Measurements from ENCODE around the gene OR6V1.
A peak's percentile ranks its signal among the peaks of the same experiment; 100 is the strongest.

Gene OR6V1

GRCh38 chr7:143052041-143052440 is at the start of gene OR6V1:
TSS of gene OR6V1 (plus strand) at chr7:143052341. CDS start at chr7:143052341, 0 bp downstream.
- no peak for DNase-seq

DNA sequence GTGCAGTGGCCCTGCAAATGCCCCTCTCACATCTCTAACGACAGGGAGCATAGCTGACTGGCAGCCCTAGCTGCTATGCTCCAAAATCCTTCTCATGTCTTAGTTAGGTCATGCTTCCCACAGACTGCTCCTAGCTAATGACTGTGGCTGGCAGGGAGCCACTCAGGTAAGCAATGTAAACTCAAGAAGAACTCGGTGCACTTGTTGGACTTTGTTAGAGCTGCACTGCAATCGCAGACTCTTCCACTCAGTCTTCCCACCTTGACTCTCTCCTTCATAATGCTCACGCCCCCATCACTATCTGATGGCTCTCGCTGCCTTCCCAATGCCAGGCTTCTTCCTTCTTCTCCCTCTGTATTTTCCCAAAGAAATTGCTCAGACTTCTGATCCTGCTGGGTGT is 49.2 kb upstream of the OR6V1 start:
- DNase-seq: no peak

DNA sequence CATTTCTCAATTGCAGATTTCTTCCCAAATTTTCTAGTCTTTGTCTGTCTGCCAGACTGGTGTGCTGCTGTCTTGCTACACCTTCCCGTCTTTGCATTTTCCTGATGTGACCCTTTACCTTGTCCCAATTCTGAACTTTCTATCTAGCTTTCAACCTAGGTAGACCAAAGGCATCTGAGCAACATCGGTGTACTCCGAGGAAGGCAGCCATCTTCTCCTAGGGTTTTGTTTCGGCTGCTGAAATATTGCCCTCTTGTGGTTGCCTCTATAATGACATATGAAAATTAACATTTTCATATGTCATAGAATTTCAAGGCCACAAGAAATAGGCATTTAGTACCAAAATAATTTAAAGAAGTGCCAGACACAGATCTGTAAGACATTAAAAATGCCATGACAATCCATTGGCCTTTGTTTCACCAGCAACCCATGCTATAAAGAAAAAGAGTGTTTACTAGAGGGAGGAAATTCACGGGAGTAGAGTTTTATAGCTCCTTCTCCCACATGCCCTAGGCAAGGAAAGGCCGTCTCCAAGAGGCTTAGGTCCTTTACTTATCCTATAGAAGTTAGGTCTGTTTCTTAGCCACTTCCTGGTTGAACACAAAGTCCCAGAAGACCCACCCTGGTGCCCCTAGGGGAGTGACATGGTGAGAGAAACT is 48.6 kb upstream of the OR6V1 start:
- peak; percentile 0 for DNase-seq

DNA sequence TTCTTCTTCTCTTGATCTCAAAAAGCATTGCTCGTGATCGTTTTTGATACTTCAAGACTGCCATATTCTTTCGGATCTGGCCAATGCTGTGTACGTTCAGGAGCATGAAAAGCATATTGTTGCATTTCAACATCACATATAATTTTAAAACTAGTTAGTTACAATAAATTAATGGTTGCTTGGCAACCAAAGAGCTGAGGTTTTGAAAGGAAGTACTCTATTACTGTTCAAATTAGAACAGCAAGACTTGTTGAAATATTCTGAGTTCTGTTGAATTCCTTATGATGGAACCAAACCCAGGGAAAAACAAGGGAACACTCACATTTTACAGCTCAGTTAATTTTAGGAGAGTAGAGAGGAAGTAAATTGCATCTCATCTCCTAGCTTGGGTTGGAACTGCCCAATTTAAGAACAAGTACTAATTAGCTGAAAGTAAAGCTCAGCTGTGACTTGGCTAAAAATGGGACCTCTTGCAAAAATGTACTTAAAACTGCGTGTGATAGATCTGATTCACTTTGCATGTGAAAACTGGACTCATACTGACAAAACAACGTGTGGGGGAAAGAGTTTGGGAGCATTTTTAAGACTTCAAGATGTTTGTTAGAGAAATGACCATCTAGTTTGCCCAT is 46.4 kb upstream of the OR6V1 start:
- no peak for DNase-seq

DNA sequence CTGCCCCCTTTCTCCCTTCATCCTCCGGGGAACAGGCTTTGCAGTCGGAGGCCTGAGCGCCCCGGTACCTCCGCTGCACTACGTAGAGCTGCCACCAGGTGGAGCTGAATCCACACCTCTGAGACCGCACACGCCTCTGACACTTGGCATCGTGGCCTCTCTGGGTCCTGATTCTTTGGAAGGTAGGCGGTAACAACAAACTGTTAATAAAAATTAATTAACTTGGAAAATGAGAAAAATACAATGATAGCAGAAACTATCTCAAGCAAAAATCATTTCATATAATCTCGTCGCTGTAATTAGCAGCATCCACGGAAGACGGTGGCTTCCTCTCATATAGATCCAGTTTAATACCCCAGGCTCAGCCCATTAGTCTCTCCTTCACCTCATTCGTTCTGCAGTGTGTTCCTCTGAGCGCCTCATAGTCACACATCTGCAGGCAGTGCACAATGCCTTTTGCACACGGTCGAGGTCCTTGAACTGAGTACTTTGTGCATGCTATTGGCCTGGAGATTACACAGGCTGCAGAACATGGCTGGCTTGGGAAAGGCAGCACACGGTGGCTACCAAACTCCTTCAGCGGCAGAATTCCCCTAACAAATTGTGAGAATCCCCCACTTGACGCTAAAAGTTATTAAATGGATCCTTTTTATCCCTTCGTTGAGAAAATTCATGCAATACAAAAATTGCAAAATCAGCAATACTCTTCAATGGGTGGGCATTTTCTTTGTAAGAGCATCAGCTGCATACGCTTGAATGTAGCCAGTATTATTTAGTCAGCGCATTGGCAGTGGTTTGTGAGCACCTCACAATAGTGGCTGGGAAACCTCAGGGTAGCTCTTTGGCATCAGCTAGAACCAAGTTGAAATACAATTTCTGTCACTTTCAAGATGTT is 43.9 kb upstream of the OR6V1 start:
- peak; percentile 13 for DNase-seq

DNA sequence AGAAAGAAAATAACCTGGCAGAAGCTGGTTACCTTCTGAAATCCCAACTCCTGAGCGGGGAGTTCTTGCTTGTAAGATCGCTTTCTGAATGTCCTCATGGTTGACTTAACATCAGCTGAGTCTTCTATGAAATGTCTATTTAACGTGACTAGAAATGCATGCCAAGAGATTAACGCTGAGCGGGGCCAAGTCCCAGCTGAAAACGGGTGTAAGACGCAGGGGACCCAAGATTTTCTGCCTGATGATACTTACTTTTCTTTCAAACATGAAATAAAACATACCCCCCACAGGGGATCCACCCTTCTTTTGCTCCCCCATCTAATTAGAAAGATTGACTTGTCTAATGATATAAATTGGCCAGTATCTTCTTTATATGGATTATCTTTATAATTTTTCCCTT is 40.1 kb upstream of the OR6V1 start:
- no peak for DNase-seq

GRCh38 chr7:143012409-143012808 is 39.7 kb upstream of the OR6V1 start:
- no peak for DNase-seq

- no peak for DNase-seq
Measured at GRCh38 chr7:143013473-143013872, 38.7 kb upstream of the OR6V1 start.

- no peak for DNase-seq
Measured at GRCh38 chr7:143013893-143014292, 38.2 kb upstream of the OR6V1 start.

DNA sequence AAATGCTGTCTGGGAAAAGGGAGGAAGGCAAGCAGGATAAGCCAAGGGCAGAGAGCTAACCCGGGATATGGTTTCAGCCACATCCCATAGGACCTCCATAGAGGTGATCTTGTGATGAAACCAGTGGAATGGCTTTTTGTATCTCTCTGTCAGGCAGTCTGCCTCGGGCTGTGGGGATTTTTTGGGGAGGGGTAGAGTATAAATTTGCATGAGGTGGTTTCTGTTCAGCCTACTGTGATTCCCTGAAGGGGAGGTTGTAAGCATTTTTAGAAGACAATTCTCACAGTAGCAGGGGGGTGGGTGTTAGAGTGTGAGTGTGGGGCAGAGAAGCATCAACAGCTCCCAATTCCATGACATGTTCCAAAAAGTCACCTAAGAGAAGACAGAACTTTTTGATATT is 37.1 kb upstream of the OR6V1 start:
- no peak for DNase-seq

GRCh38 chr7:143015926-143016490 is 36.1 kb upstream of the OR6V1 start:
- DNase-seq: no peak

DNA sequence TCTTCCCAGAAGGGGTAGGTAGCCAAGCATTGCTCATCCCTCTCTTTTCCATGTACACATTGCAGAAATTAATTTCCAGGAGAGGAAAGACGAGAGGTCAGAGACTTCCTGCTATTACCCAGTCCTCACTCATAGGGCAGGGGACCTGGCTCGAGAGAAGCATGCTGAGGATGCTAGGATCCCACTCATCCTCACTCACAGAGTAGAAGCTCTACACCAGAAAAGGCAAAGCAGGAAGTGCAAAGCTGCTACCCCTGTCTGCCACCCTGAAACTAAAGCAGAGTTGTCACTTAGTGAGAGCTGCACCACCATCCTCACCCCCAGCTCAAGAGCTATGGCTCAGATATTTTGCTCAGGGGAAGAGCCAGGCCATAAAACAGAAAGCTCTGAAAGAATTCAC is 35.1 kb upstream of the OR6V1 start:
- no peak for DNase-seq

- DNase-seq: no peak
Measured at GRCh38 chr7:143018931-143019330, 33.2 kb upstream of the OR6V1 start.

DNA sequence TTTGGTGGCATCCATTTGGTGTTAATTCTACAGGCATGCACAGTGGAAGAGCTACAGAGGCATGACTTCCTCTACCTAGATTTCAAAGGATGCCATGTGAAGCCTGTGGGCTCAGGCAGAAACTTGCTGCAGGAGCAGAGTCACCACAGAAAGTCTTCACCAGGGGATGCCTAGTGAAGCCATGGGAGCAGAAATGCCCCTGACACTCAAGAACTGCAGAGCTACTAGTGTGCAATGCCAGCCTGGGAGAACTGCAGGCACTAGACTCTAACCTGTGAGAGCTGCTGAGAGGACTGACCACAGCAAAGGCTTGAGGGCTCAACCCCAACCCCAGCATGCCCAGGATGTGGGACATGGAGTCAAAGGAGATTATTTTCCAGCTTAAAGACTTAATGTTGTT is 29.1 kb upstream of the OR6V1 start:
- DNase-seq: no peak

DNA sequence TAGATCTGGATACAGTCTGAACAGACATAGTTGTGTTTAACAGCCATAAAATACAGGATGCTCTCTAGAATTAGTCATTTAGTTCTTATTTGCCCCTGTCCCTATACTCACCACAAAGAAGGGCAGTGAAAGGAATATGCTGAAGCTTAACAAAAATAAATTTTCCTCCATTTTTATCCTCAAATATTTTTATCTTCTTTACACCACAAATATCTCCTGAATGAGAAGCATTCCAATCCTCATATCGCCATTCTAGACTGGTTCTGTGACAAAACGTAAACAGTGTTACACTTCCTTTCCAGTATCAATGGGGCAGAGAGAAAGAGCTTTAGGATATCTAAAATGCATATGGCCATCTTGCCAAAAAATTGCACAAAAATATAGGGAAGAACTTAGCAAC is 26.8 kb upstream of the OR6V1 start:
- DNase-seq: no peak

- DNase-seq: no peak
Measured at GRCh38 chr7:143027032-143027431, 25.1 kb upstream of the OR6V1 start, which contains the start of gene OR9A2. TSS of gene OR9A2 (minus strand) at chr7:143027132. CDS start at chr7:143027132, 0 bp downstream.

DNA sequence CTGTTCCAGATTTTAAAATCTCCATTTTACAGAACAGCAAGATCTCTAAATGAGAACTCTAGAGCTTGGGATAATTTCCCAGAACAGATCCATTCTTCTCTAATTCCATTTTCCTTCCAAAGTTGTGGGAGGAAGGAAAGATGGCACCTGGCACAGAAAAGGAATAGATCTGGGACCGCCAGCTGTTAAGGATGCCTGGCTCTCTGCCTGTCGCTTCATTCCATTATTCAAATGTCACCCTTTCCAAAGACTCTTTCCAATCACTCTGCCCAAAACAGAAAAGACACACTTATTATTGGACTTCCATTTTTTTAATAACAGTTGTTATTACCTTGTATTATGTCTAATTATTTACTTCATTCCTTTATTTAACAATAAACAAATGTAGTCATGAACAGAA is 24.5 kb upstream of the OR6V1 start:
- DNase-seq: no peak

DNA sequence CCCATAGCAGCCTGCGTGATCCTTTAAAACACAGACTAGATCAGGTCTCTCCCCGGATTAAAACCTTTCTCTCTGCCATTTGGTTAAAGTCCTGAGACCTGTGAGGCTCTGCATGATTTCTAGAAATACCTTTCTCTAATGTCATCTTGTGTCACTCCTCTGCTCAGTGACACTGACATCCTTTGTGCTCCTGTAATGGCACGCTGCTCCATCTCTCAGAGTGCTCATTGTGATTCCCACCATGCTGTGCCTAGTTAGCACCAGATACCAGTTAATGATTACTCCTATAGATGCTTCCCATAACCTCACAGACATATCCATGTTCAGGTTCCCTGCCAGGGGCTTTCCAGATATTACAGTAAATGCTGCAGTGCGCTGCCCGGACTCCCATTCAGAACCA is 13.5 kb upstream of the OR6V1 start:
- no peak for DNase-seq

GRCh38 chr7:143040209-143040715 is 11.9 kb upstream of the OR6V1 start:
- no peak for DNase-seq

DNA sequence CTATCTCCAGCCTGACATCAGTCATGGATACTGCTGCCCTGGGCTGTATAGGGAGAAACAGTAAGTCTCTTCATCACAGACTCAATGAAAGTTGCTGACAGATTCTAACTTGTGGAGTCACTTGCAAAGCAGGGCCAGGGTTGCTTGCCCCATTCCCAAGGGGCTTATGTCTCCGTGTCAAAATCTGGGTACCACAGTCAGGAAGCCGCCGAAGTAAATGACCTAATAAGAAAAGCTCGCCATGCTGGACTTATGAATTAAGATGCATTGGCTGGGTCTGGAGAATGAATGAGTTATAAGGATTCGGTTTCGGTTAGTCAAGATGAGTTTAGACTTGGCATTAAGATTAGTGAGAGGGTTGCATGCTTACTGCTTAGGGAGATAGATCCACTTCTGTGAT is 10.8 kb upstream of the OR6V1 start:
- no peak for DNase-seq

- DNase-seq: no peak
Measured at GRCh38 chr7:143042159-143042789, 9.9 kb upstream of the OR6V1 start.

GRCh38 chr7:143042790-143043271 is 9.3 kb upstream of the OR6V1 start:
- DNase-seq: no peak

GRCh38 chr7:143043391-143043790 is 8.8 kb upstream of the OR6V1 start:
- DNase-seq: no peak
